Lung microvascular endothelial cell (primary cell): Measurements from ENCODE around the gene PPP1R37. TPM values are rescaled to one million over a fixed set of nuclear protein-coding genes. Genes with fewer than 3 reads are reported as not detected.
A peak's percentile ranks its signal among the peaks of the same experiment; 100 is the strongest.

Source experiments
- DNase-seq, 2 donors: peaks; one replicate each; pipeline versions ENCODE4 v3.0.0 to v3.0.0-alpha.2; 2010; ENCODE audit warnings: low read depth in 2 of 2
- total RNA-seq: library from RNA; depleted of rRNA; stranded (reverse); fragments of >200 nt; gene quantifications from 2 replicates; pipeline ENCODE4 v1.2.1, GENCODE V29; 2014

PPP1R37 gene
- total RNA-seq, 1 donor from 2014 or later, result 24.0 TPM

DNA sequence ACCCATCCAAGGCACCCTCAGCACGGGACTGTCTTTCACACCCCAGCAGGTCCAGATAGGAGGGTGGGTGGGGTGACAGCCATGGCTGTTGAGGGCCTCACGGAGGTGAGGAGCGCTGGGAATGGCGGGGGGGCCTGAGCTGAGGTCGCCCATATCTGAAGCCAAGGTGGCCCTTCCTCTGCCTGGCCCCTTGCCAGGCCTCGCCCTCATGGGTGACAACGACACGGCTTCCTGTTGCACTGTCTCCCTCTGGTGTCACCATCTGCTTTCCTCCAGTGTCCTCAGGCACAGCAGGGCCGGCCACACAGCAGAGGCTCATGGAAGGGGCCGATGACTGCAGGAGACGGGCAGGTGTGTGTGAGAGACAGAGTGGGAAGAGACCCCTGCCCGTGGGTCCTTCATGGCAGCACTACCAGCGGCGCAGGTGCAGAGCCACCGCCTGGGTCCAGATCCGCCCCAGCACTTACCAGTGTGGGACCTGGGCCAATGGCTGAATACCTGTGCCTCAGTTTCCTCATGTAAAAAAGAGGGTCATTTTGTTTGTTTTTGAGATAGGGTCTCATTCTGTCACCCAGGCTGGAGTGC is 75.9 kb downstream of the PPP1R37 start:
- DNase-seq, result no peak

DNA sequence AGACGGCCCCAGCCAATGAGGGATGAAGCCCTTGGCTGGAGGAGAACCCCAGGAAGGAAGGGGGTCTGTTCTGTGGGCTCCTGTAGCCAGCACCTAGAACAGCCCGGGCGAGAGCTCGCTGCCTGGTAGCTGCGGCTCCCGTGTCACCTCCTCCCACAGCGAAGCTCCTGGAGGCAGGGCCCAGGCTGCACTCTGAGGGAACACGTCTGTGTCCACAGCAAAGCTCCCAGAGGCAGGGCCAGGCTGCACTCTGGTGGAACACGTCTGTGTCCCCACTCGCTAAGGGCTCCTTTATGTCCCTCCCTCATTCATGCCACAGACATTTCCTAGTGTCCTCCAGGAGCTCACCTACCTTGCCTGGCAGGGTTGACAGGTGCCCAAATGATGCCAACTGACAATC is 76.6 kb downstream of the PPP1R37 start:
- DNase-seq, result no peak

DNA sequence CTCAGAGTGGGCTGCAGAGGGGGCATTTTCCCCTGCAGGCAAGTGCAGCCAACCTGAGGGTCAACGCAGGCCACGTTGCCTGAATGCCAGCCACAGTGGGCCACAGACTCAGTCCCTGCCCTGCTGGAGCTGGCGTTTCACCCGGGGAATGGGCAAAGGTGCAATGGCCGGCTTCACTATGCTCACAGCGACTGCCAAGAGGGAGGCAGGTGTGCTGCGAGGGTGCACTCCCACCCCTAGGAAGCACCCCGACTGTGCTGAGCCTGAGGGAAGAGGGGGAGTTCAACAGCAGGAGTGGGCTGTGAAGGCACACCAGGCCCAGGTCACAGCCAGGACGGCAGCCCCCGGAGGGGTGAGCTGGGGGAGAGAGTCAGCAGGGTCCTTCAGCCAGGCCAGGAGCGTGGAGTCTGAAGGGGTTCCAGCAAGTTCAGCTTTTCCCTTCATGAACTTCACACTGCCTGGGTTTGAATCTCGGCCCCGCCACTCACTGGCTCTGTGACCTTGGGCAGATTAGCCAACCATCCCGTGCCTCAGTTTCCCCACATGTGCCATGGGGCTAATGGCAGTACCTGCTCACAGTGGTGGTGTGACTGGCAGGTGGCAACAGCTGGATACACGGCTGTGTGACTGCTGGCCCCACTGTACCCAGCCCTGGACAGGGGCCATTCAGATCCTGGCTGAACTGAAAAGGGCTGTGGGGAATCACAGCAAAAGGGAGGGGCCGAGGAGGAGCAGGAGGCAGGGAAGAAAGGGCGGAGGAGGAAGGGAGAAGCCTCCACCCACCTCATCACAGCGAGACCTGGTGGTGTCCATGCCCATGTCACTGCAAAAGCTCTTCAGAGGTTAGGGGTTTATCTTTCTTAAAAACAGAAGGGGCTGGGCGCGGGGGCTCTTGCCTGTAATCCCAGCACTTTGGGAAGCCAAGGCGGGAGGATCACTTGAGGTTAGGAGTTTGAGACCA is 77.4 kb downstream of the PPP1R37 start:
- DNase-seq, result no peak

DNA sequence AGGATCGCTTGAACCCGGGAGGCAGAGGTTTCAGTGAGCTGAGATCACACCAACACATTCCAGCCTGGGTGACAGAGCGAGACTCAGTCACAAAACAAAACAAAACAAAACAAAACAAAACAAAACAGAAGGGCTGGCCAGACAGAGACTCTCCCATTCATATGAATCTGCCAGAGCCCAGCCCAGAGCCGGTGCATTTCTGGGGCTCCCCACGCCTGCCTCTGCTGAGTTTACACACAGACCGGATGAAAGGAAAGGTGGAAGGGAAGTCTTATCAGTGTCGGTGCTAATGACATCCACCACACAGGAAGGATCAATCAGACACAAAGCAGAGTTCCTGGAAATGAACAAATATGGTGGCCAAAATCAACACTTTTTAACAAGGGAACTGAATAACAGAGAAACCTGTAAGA is 78.2 kb downstream of the PPP1R37 start:
- peak; percentile 41 to 80 for DNase-seq

DNA sequence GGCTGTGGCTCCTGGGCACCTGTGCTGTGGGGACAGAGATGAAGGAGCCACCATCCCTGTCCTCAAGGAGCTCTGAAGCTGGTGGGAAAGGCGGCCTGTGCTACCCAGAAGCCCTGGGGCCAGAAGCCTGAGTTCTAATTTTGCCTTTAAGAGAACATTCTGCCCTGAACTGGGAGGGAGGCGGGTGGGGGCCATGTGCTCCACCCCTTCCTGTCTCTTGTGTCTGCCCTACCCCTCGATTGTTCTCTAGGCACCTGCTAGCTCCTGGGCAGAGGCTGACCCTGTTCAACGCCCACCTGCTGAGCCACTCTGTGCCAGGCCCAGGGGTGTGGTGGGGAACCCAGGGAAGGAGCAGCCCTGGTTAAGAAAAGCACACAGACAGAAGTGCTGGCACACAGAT is 79.2 kb downstream of the PPP1R37 start:
- DNase-seq, result no peak

DNA sequence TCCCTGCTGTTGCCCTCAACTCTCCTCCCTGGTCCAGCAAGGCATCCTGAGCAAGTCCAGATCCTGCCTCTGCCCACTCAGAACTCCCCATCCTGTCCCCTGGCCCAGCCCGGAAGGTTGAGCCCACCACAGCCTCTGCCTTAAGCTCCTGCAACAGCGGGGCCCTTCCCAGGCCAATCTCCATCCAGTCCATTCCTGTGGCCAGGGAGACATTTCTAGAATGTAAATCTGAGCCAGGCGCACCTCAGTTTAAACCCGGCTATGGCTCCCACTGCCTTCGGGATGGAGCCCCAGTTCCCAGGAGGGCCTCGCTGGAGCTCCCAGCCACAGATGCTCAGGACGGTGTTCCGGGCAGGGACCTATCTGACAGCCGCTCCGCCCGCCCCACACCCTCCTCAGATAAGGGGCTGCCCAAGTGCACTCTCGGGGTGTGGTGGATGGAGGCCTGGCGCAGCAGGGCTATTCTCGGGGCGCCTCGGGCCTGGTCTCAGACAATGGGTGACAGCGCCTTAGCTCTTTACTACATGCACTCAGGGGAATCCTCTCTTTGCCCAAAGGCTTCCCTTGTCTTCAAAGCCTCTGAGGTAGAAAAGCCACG is 79.7 kb downstream of the PPP1R37 start:
- no peak for DNase-seq

DNA sequence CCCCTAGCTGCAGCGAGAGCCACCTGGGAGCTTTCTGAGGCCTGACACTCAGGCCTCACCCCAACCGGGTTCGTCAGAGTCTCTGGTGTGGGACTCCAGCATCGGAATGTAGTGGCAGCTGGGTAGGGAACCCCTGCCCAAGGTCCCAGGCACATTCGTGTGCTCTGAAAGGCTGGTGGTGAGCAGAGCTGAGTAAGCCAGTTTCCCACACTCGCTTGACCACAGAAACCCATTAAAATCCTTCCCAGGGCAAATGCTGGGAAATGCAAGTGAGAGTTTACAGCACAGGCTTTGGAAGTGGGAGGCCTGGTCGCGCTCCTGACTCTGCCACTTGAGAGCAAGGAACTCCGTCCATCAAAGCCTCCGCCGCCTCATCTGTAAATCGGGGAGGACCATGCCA is 80.8 kb downstream of the PPP1R37 start:
- no peak for DNase-seq

DNA sequence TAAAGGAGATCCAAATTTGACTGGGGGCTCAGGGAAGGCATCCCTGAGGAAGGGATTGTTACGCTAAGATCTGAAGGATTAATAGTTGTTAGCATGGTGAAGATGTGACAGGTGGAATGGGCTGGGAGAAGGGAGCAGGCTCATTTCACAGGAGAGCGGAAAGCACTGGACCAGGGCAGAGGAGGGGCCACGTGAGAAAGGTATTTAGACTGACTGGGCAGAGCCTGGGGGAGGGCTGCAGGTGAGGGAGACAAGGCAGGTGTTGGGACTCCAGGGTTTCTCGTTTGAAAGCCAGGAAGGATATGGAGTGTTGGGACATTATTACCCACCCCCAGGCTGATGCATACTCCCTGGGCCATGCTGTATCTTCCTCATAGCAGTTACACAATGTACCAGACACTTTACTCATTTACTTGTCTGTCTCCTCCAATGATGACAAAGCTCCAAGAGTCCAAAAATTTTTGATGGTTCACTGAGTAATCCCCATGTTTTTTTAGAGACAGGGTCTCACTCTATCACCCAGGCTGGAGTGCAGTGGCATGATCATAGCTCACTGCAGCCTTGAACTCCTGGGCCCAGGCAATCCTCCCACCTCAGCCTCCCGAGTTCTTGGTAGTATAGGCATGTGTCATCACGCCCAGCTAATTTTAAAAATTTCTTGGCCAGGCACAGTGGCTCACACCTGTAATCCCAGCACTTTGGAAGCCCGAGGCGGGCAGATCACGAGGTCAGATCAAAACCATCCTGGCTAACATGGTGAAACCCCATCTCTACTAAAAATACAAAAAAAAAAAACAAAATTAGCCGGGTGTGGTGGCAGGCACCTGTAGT is 82.8 kb downstream of the PPP1R37 start:
- DNase-seq, result no peak

DNA sequence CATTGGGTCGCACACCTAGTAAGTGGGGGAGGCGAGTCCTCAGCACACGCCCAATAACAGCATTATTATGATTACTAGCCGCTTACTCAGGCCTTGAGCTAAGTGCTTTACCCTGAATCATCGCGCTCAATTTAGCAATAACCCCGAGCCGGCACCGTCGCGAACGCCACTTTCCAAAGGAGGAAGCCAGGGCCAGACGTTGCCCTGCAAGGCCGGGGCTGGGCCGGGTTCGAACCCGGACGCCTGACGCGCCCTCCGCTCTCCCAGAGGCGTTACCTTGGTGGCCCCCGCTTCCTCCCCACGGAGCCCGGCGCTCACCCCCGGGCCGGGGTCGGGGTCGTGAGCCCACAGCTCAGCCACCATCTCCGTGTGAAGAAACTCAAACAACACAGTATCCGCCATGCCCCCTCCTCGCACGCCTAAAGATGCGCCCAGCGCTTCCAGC is 84.9 kb downstream of the PPP1R37 start, which contains the start of gene TRAPPC6A:
TRAPPC6A (minus strand) TSS at position 421 of the 445 bp plus-strand sequence; CDS start at position 402, 19 bp downstream.
- peak in 1 of 2 donors; percentile 43 for DNase-seq

DNA sequence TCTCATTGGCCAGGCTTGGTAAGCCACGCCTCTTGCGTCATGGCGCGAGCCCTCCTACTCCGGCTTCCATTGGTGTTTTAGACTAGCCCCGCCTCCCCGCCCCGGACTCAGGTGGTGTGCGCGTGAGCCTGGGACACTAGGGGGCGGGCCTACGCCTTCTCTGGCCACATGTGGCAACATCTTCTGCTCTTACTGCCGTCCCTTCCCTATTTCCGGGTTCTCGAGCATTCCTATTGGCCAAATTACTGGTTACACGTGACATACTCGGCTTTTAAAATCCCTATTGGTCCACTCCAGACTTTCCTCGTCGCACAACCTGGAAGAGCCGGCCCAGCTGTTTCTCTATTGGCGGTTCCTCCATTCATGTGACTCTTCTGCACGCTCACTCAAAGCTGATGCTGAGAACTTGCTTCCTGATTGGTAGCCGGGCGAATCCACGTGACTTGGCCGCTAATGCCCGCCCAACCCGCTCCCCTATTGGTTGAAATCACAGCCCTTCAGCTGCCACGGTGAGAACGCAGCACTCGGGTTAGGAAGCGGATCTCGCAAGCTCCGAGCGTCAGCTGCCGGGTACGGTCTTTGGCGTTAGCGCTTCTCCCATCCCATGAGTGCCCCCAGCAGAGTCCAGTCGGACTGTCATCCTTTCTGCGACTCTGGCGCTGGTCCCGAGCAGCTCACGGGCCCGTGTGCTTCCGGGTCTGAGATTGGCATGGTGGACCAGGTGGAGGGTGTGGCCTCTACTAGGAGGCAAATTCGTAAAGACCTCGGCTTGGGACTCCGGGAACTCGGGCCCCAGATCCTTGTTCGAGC is 85.5 kb downstream of the PPP1R37 start, which contains the start of gene BLOC1S3:
BLOC1S3 (plus strand) TSS at position 523 of the 810 bp plus-strand sequence. CDS start 513 bp downstream, outside the sequence.
- peak; percentile 100 for DNase-seq

DNA sequence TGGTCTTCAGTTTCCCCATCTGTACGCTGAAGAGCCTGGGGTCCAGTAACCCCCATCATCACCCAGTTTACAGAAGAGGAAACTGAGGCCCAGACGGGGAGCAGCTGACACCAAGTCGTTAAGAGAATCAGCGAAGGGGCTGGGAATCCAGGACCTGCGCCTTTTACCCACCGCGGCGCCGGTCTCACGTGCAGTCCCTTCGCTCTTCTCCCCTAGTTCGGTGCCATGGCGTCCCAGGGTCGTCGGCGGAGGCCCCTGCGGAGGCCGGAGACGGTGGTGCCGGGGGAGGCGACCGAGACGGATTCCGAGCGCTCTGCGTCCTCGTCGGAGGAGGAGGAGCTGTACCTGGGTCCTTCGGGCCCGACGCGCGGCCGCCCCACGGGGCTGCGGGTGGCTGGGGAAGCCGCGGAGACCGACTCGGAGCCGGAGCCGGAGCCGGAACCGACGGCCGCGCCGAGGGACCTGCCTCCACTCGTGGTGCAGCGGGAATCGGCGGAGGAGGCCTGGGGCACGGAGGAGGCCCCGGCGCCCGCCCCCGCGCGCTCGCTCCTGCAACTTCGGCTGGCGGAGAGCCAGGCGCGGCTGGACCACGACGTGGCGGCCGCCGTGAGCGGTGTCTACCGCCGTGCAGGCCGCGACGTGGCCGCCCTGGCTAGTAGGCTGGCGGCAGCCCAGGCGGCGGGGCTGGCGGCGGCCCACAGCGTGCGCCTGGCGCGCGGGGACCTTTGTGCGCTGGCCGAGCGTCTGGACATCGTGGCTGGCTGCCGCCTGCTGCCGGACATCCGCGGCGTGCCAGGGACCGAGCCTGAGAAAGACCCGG is 86.3 kb downstream of the PPP1R37 start:
- peak; percentile 43 to 44 for DNase-seq

DNA sequence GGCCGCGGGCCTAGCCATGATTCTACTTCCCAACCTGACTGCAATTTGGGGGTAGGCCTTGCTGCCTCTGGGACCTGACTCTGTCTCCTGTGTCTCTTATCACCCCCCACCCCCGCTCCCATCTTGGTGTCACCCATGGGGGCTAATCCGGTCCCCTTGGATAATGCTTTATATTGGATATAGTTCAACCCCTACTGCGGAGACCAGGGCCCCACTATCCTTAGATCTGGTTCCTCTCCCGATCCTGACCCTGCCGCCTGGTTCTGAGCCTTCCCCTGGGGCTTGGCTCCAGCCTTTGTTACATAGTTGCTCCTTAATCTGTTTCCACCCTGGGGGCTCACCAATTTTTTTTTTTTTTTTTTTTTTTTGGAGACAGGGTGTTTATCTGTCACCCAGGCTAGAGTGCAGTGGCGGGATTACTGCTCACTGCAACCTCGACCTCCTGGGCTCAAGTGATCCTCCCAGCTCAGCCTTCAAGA is 87.0 kb downstream of the PPP1R37 start:
- DNase-seq, result no peak

DNA sequence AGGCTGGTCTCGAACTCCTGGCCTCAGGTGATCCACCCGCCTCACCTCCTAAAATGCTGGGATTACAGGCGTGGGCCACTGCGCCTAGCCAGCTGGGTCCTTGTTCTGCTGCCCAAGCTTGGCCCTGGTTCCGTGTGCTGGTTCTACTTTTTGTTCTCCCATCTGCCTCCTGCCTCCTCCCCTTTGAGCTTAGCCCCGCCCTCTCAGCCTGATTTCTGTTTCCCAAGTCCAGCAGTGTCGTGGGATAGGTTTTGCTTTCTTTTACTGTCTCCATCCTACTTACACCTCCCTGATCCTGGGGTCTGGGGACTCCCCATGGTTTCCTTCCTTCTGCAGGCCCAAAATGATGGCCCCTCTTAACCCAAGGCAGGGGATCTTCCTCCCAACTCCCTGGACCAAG is 88.0 kb downstream of the PPP1R37 start:
- DNase-seq, result no peak

DNA sequence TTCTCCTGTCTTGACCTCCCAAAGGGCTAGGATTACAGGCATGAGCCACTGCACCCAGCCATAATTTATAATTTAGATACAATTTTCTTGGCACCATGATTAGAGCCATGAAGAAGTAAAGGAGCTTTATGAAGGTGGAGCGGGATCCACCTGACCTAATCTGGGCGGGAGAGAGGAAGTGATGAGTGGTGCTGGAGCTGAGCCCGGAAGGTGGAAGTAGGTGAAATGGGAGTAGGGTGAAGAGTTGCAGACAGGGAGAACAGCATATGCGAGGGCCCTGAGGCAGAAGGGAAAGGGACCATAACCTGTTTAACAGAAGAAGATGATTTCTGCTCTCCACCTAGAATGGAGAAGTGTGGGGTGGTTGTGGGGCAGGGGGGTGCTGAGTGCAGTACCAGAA is 89.8 kb downstream of the PPP1R37 start:
- peak in 1 of 2 donors; percentile 44 for DNase-seq

DNA sequence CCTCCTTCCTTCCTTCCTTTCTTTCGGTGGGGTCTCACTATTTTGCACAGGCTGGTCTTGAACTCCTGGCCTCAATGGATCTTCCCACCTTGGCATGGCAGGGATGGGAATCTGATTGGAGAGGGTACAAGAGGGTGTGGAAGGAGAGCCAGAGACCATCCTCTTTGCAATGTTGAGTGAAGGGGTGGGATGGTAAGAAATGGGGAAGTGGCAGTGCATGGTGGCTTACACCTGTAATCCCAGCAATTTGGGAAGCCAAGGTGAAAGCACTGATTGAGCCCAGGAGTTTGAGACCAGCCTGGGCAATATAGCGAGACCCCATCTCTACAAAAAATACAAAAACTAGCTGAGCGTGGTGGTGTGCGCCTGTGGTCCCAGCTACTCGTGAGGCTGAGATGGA is 91.1 kb downstream of the PPP1R37 start:
- no peak for DNase-seq

DNA sequence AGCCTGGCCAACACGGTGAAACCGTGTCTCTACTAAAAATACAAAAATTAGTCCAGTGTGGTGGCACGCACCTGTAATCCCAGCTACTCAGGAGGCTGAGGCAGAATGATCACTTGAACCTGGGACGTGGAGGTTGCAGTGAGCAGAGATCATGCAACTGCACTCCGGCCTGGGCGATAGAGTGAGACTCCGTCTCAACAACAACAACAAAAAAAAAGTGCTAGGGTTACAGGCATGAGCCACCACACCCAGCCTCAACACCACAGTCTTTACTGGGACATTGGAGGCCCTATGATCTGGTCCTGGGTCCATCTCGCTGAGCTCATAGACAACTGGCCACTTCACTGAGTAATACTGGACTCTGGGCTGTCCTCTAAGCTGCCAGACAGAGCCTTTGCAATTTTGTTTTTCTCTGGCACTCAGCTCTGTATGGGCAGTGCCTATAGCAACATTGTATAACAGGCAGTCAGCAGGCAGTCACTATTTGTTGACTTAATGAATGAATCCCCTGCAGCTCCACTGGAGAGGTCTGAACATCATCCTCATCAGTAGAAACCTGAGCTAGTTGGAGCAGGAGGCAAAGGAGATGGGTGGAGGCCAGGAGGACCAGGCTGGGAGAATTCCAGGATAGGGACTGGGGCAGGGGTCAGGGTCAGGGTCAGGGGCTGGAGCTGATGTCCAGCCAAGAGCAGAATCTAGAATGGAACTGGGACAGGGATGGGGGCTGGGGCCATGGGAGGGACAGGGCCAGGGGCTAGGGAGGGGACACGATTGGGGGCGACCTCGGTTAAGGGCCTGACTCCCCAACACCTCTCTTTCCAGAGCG is 93.7 kb downstream of the PPP1R37 start:
- peak in 1 of 2 donors; percentile 30 for DNase-seq

DNA sequence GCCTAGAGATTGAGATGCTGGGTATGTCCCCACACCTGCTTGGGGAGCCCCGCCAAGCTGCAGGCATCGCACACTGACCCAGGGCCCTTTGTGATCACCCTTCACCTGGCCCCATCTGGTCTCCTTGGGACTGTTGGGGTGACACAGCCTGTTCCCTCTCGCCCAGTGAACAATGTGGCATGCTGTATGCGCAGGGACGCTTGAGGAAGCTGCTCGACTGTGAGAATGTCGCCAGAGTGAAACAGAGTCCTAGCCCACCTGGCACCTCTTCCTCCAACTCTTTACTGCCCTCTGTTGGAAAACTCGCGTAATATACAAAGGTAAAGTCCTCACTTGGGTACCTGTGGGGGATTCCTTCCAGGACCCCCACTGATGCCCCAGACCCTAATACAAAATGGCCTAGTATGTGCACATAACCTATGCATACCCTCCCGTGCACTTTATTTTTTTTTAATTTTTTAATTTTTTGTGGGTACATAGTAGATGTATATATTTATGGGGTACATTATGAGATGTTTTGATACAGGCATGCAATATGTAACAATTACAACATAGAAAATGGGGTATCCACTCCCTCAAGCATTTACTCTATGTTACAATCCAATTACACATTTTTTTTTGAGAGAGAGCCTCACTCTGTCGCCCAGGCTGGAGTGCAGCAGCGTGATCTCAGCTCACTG is 94.6 kb downstream of the PPP1R37 start:
- DNase-seq, result peak in 1 of 2 donors; percentile 57

DNA sequence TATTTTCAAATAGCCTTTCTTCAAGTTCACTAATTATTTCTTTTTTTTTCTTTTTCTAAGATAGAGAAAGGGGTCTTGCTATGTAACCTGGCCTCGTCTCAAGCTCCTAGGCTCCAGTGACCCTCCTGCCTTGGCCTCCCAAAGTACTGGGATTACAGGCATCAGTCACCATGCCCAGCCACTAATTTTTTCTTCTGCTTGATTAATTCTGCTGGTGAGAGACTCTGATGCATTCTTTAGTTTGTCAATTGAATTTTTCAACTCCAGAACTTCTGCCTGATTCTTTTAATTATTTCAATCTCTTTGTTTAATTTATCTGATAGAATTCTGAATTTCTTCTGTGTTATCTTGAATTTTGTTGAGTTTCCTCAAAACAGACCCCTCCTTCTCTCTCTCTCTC is 97.0 kb downstream of the PPP1R37 start:
- DNase-seq, result no peak
